BJ (cell line): ENCODE data around the gene RCAN1. TPM values are rescaled to one million over a fixed set of nuclear protein-coding genes. Genes with fewer than 3 reads are reported as not detected.

Experiments used
- CTCF ChIA-PET: fragments of 350-600 bp; formaldehyde crosslinking; extraction: SDS; loops from one replicate; lab custom pipeline; 2021; ENCODE audit warnings: antibody characterized with exemption, inconsistent platforms; lab: Yijun Ruan, JAX
- POLR2A ChIA-PET: fragments of 300-600 bp; sonication (Branson Sonifier 250); formaldehyde crosslinking; extraction: SDS; loops from one replicate; lab custom pipeline; 2021; ENCODE audit warnings: antibody characterized with exemption; lab: Charles Lee
- DNase-seq: peaks from one replicate; pipeline ENCODE4 v3.0.0-alpha.2; 2011; ENCODE audit warnings: low read depth
- H3K27me3 ChIP-seq: 2 replicates; pipeline ENCODE4 v1.6.0; 2011; ENCODE audit warnings: low read length; ENCODE audit not compliant: control insufficient read depth, insufficient read depth
- H3K36me3 ChIP-seq: 2 replicates; pipeline ENCODE4 v1.5.1; 2011; ENCODE audit warnings: low read length; ENCODE audit not compliant: control insufficient read depth, insufficient read depth
- H3K4me3 ChIP-seq: 2 replicates; pipeline ENCODE4 v1.5.1; 2011; ENCODE audit warnings: low read depth, mild to moderate bottlenecking, control low read depth, low read length
- CTCF ChIP-seq: IDR thresholded peaks from 2 replicates; pipeline ENCODE4 v1.5.1; 2011; ENCODE audit warnings: low read depth, mild to moderate bottlenecking, control low read depth, inconsistent platforms, low read length, moderate library complexity; ENCODE audit not compliant: insufficient read depth
- polyA minus RNA-seq: library from RNA; depleted of rRNA, polyadenylated mRNA; stranded (reverse); fragments of >200 nt; gene quantifications from 2 replicates; pipeline ENCODE4 v1.2.3, GENCODE V29; 2011; rRNA and poly(A)+ RNA removed
- polyA plus RNA-seq: library from polyadenylated mRNA; depleted of rRNA; stranded (reverse); fragments of >200 nt; gene quantifications from 2 replicates; pipeline ENCODE4 v1.2.3, GENCODE V29; 2011; rRNA removed

RCAN1 gene
- 56.2 and 91.8 TPM in 2 replicates for polyA plus RNA-seq
- polyA minus RNA-seq, result 51.5 and 70.0 TPM in 2 replicates

- ChIA-PET POLR2A (no interaction called here), CTCF (interaction anchor here (0.7 to 2.6 kb wide), 6 partner anchors 10 to 97 kb away, joined by 3 to 13 read pairs (median 4); no protein-coding TSS in a partner anchor)
- peak; percentile 56 for DNase-seq
- TF ChIP-seq CTCF, result no peak
- peaks cover 4% of the 10 kb centered on the region for H3K27me3 ChIP-seq
- H3K36me3 ChIP-seq, result no peaks in the 10 kb centered on the region
- H3K4me3 ChIP-seq, result peak within 1 kb of the TSS; percentile 76
Measured at GRCh38 chr21:34614628-34615486, at the start of gene RCAN1. Gene RCAN1 (minus strand): TSS chr21:34615113. CDS start chr21:34615011, 102 bp downstream.

GRCh38 chr21:34661848-34662247 is 46.9 kb upstream of the RCAN1 start:
- POLR2A ChIA-PET, result no interaction called here
- CTCF ChIA-PET, result no interaction called here
- peaks cover 8% of the 10 kb centered on the region for H3K27me3 ChIP-seq
- no peaks in the 10 kb centered on the region for H3K36me3 ChIP-seq
- H3K4me3 ChIP-seq, result no peak overlapping the region
- no peak for DNase-seq
- no peak for TF ChIP-seq CTCF

- ChIA-PET POLR2A (no interaction called here), CTCF (interaction anchor here (0.6 to 1.7 kb wide), 3 partner anchors 14 to 94 kb away, joined by 3 to 5 read pairs (median 3); no protein-coding TSS in a partner anchor)
- H3K36me3 ChIP-seq, result no peaks in the 10 kb centered on the region
- no peak for DNase-seq
- no peak for TF ChIP-seq CTCF
- no peak overlapping the region for H3K4me3 ChIP-seq
- H3K27me3 ChIP-seq, result peaks cover 17% of the 10 kb centered on the region
Measured at GRCh38 chr21:34653522-34653921, 38.6 kb upstream of the RCAN1 start.

GRCh38 chr21:34651642-34652041 is 36.7 kb upstream of the RCAN1 start:
- TF ChIP-seq CTCF, result no peak
- Histone ChIP-seq H3K27me3 (peaks cover 17% of the 10 kb centered on the region), H3K36me3 (no peaks in the 10 kb centered on the region), H3K4me3 (no peak overlapping the region)
- DNase-seq, result no peak
- CTCF ChIA-PET, result interaction anchor here (0.5 to 1.3 kb wide), 2 partner anchors 7 to 297 kb away, joined by 4 to 5 read pairs; no protein-coding TSS in a partner anchor
- POLR2A ChIA-PET, result no interaction called here

GRCh38 chr21:34650861-34651431 is 36.0 kb upstream of the RCAN1 start:
- no peaks in the 10 kb centered on the region for H3K36me3 ChIP-seq
- POLR2A ChIA-PET, result no interaction called here

More at GRCh38 chr21:34650861-34651431, 36.0 kb upstream of the RCAN1 start:
- DNase-seq, result no peak
- no peak for TF ChIP-seq CTCF
- CTCF ChIA-PET, result interaction anchor here (1.3 kb wide), 1 partner anchor 8 kb away, joined by 5 read pairs; no protein-coding TSS in a partner anchor
- Histone ChIP-seq H3K4me3 (no peak overlapping the region), H3K27me3 (peaks cover 15% of the 10 kb centered on the region)
